ENCODE results near the gene ALKAL2.

The ALKAL2 gene

GRCh38 chr2:295090-295489 is 7.2 kb upstream of the ALKAL2 start:
- no peak for TF ChIP-seq CTCF (IDR thresholded peaks at IDR 0.05; ENCODE audit: low read depth, low read length, missing control alignments)
- H3K4me3 ChIP-seq (ENCODE audit: low read depth, low read length), result no peak overlapping the region
- DNase-seq (ENCODE audit: low read depth), result no peak
- in situ Hi-C loops (cut with HindIII; ENCODE audit: low sequenced_read_pairs), result no loop called here

GRCh38 chr2:290090-290722 is 2.3 kb upstream of the ALKAL2 start:
- in situ Hi-C loops (cut with HindIII; ENCODE audit: low sequenced_read_pairs), result no loop called here
- peak; percentile 90 for TF ChIP-seq CTCF (IDR thresholded peaks at IDR 0.05; ENCODE audit: low read depth, low read length, missing control alignments)
- peak; percentile 48 for DNase-seq (ENCODE audit: low read depth)
- peak overlapping the region; percentile 50 for H3K4me3 ChIP-seq (ENCODE audit: low read depth, low read length)

- DNase-seq (ENCODE audit: low read depth), result no peak
- H3K4me3 ChIP-seq (ENCODE audit: low read depth, low read length), result peak overlapping the region; percentile 50
- no peak for TF ChIP-seq CTCF (IDR thresholded peaks at IDR 0.05; ENCODE audit: low read depth, low read length, missing control alignments)
- in situ Hi-C loops (cut with HindIII; ENCODE audit: low sequenced_read_pairs), result no loop called here
These were observed 1.6 kb upstream of the ALKAL2 start for GRCh38 chr2:289362-290089.

GRCh38 chr2:288758-289361 is 969 bp upstream of the ALKAL2 start:
- no peak for DNase-seq (ENCODE audit: low read depth)
- in situ Hi-C loops (cut with HindIII; ENCODE audit: low sequenced_read_pairs), result no loop called here
- no peak for TF ChIP-seq CTCF (IDR thresholded peaks at IDR 0.05; ENCODE audit: low read depth, low read length, missing control alignments)
- H3K4me3 ChIP-seq (ENCODE audit: low read depth, low read length), result peak overlapping the region; percentile 50

GRCh38 chr2:287471-287885 is 413 bp downstream of the ALKAL2 start:
- peak overlapping the region; percentile 17 for H3K4me3 ChIP-seq (ENCODE audit: low read depth, low read length)
- DNase-seq (ENCODE audit: low read depth), result no peak
- TF ChIP-seq CTCF (IDR thresholded peaks at IDR 0.05; ENCODE audit: low read depth, low read length, missing control alignments), result no peak
- in situ Hi-C loops (cut with HindIII; ENCODE audit: low sequenced_read_pairs), result no loop called here

GRCh38 chr2:286774-287392 is 1.0 kb downstream of the ALKAL2 start:
- no peak for TF ChIP-seq CTCF (IDR thresholded peaks at IDR 0.05; ENCODE audit: low read depth, low read length, missing control alignments)

More at GRCh38 chr2:286774-287392, 1.0 kb downstream of the ALKAL2 start:
- in situ Hi-C loops (cut with HindIII; ENCODE audit: low sequenced_read_pairs), result no loop called here
- DNase-seq (ENCODE audit: low read depth), result no peak
- peak overlapping the region; percentile 17 for H3K4me3 ChIP-seq (ENCODE audit: low read depth, low read length)

Data from astrocyte of the cerebellum (primary cell).